ENCODE data around the gene SPSB1. TPM values are rescaled to one million over a fixed set of nuclear protein-coding genes. Genes with fewer than 3 reads are reported as not detected.
A peak's percentile ranks its signal among the peaks of the same experiment; 100 is the strongest.

SPSB1 gene
- total RNA-seq, 1 experiment from 2014 or later, result 2.9 TPM

- H3K56ac ChIP-seq (ENCODE audit: insufficient read length, low read depth, low read length), result no peak overlapping the region
- H2AFZ ChIP-seq (ENCODE audit: low read length), result no peak overlapping the region
- H3K4me2 ChIP-seq (ENCODE audit: insufficient read depth, insufficient read length, low read length), result no peak overlapping the region
- peak overlapping the region; percentile 3; the same call in 1 of the 2 replicates for H3K14ac ChIP-seq (ENCODE audit: insufficient read depth, low read length)
- peak overlapping the region; percentile 78 to 92 (median 87) for H3K27ac Mint-ChIP-seq
- H2BK20ac ChIP-seq (ENCODE audit: low read depth, low read length, poor library complexity, severe bottlenecking), result no peak overlapping the region
- H4K5ac ChIP-seq (ENCODE audit: insufficient read length, low read depth, low read length), result no peak overlapping the region
- H3K9me3 ChIP-seq (ENCODE audit: control insufficient read depth, low read depth, low read length), result no peaks in the 10 kb centered on the region
- H3K4me1 ChIP-seq (ENCODE audit: insufficient read depth, low read length), result peaks cover 10% of the 10 kb centered on the region; the same call in 1 of the 2 replicates
- peak overlapping the region; percentile 34 to 65; a peak in 3 of 5 replicates for H3K4me3 Mint-ChIP-seq
- no peaks in the 10 kb centered on the region for H4K20me1 ChIP-seq (ENCODE audit: control insufficient read depth, insufficient read depth, insufficient read length)
- no peak overlapping the region for H3K9ac ChIP-seq (ENCODE audit: extremely low read depth, insufficient read length, low read length)
- no peak for TF ChIP-seq CTCF (conservative IDR thresholded peaks at IDR 0.05)
- H2BK15ac ChIP-seq (ENCODE audit: low read depth, low read length), result no peak overlapping the region
- H3K27me3 ChIP-seq (ENCODE audit: insufficient read depth, low read length), result no peaks in the 10 kb centered on the region
- H4K91ac ChIP-seq (ENCODE audit: insufficient read length, low read depth, low read length), result no peak overlapping the region
- H3K36me3 Mint-ChIP-seq (ENCODE audit: insufficient read depth in 1 of 3, low read depth in 3 of 3), result peaks cover 0 to 1% (median 0%) of the 10 kb centered on the region in 3 experiments; a peak in 1 of 7 replicates
- no peak for DNase-seq
- peaks cover 46 to 59% of the 10 kb centered on the region in 2 experiments for H3K4me1 Mint-ChIP-seq
- H2BK120ac ChIP-seq (ENCODE audit: low read depth, low read length, poor library complexity, severe bottlenecking), result no peak overlapping the region
- H3K79me1 ChIP-seq (ENCODE audit: insufficient read depth, low read depth, low read length, poor library complexity, severe bottlenecking), result no peaks in the 10 kb centered on the region
- H3K27me3 Mint-ChIP-seq (ENCODE audit: low read depth), result no peaks in the 10 kb centered on the region; the same call in none of the 2 replicates
- H3K23ac ChIP-seq (ENCODE audit: insufficient read length, low read depth, low read length), result no peak overlapping the region
- H2BK5ac ChIP-seq (ENCODE audit: insufficient read length, low read length), result no peak overlapping the region
- no peak overlapping the region for H2BK12ac ChIP-seq (ENCODE audit: insufficient read length, low read depth, low read length)
- no peaks in the 10 kb centered on the region for H3K79me2 ChIP-seq (ENCODE audit: insufficient read depth, low read length)
- no peak overlapping the region for H3T11ph ChIP-seq (ENCODE audit: low read length)
- H3K9me3 Mint-ChIP-seq, result no peaks in the 10 kb centered on the region
- no peaks in the 10 kb centered on the region for H3K23me2 ChIP-seq (ENCODE audit: insufficient read length, low read depth, low read length, poor library complexity, severe bottlenecking)
- H2AK5ac ChIP-seq (ENCODE audit: insufficient read length, low read length), result peak overlapping the region; percentile 58
- H3K18ac ChIP-seq (ENCODE audit: insufficient read length, low read depth, low read length), result peak overlapping the region; percentile 53
- H4K8ac ChIP-seq (replicated peaks; ENCODE audit: insufficient read length, low read depth, low read length), result no peak overlapping the region
- no CpG with 5 or more reads among the region's 31 CpGs for WGBS (ENCODE audit: extremely low coverage, insufficient read length, low lambda C conversion rate)
- H3K27ac ChIP-seq (ENCODE audit: insufficient read length, low read depth, low read length), result no peak overlapping the region
- no peak overlapping the region for H3K4ac ChIP-seq (ENCODE audit: low read depth, low read length)
Measured at GRCh38 chr1:9320520-9321479, 28.1 kb downstream of the SPSB1 start.

Measured in H9 (cell line).